Fibroblast of the aortic adventitia (primary cell): ENCODE results near the gene ARHGAP4. TPM values are rescaled to one million over a fixed set of nuclear protein-coding genes. Genes with fewer than 3 reads are reported as not detected.

ENCODE experiments used
- DNase-seq: peaks from one replicate; pipeline ENCODE4 v3.0.0-alpha.2; 2010; ENCODE audit warnings: low read depth
- H3K4me3 ChIP-seq: 2 replicates; pipeline ENCODE4 v1.5.1; 2011; ENCODE audit warnings: low read depth, mild to moderate bottlenecking, control low read depth, low read length, moderate library complexity
- CTCF ChIP-seq: IDR thresholded peaks from 2 replicates; pipeline ENCODE4 v1.5.1; 2011; ENCODE audit warnings: mild to moderate bottlenecking, low read length, control low read depth, inconsistent platforms; ENCODE audit not compliant: insufficient read depth
- total RNA-seq: library from RNA; depleted of rRNA; stranded (reverse); fragments of >200 nt; gene quantifications from 2 replicates; pipeline ENCODE4 v1.2.3, GENCODE V29; 2012; ENCODE audit warnings: low replicate concordance

Gene ARHGAP4
- total RNA-seq, 1 donor, result 0.27 TPM

GRCh38 chrX:153913211-153913610, 12.9 kb downstream of the ARHGAP4 start:
- DNase-seq, result no peak
- no peak overlapping the region for H3K4me3 ChIP-seq
- TF ChIP-seq CTCF, result no peak

- no peak overlapping the region for H3K4me3 ChIP-seq
- DNase-seq, result no peak
- TF ChIP-seq CTCF, result no peak
Measured at GRCh38 chrX:153911798-153912197, 14.3 kb downstream of the ARHGAP4 start.

- DNase-seq, result no peak
- H3K4me3 ChIP-seq, result no peak overlapping the region
- TF ChIP-seq CTCF, result no peak
Measured at GRCh38 chrX:153910446-153910845, 15.6 kb downstream of the ARHGAP4 start.

GRCh38 chrX:153909980-153910360, 16.1 kb downstream of the ARHGAP4 start:
- no peak overlapping the region for H3K4me3 ChIP-seq
- no peak for TF ChIP-seq CTCF
- DNase-seq, result no peak

- no peak for DNase-seq
- H3K4me3 ChIP-seq, result no peak overlapping the region
- TF ChIP-seq CTCF, result no peak
Measured at GRCh38 chrX:153909024-153909979, 16.8 kb downstream of the ARHGAP4 start.

- no peak for TF ChIP-seq CTCF
- no peak for DNase-seq
Measured at GRCh38 chrX:153908219-153908860, 17.7 kb downstream of the ARHGAP4 start.

More at GRCh38 chrX:153908219-153908860, 17.7 kb downstream of the ARHGAP4 start:
- no peak overlapping the region for H3K4me3 ChIP-seq
